GM23338 (cell line): ENCODE results near the gene REXO5. TPM values are rescaled to one million over a fixed set of nuclear protein-coding genes. Genes with fewer than 3 reads are reported as not detected.

ENCODE experiments used
- ATAC-seq: fragments of 200-7000 bp; cut with Tn5 transposase; 3 replicates; pipeline ENCODE4 v1.9.1; 2020
- DNase-seq: peaks from one replicate; pipeline ENCODE4 v3.0.0-alpha.2; 2015; ENCODE audit warnings: low spot score
- H2AFZ ChIP-seq: fragments of 200-600 bp; sonication (generic); 2 replicates; pipeline ENCODE4 v1.8.0; 2016; ENCODE audit warnings: antibody characterized with exemption, mild to moderate bottlenecking, moderate library complexity
- H3F3A ChIP-seq: fragments of 200-600 bp; sonication (generic); replicated peaks from 2 replicates; pipeline ENCODE4 v1.8.0; 2017; ENCODE audit warnings: antibody characterized with exemption, mixed run types, low read depth
- H3K27ac ChIP-seq: fragments of 200-600 bp; sonication (generic); 2 replicates; pipeline ENCODE4 v1.6.1; 2016; ENCODE audit warnings: low read depth
- H3K27me3 ChIP-seq: fragments of 200-600 bp; sonication (generic); 2 replicates; pipeline ENCODE4 v1.8.0; 2016; ENCODE audit warnings: mild to moderate bottlenecking, mixed run types, moderate library complexity; ENCODE audit not compliant: insufficient read depth
- H3K36me3 ChIP-seq: fragments of 200-600 bp; sonication (generic); 2 replicates; pipeline ENCODE4 v1.8.0; 2016; ENCODE audit warnings: mild to moderate bottlenecking; ENCODE audit not compliant: insufficient read depth
- H3K4me1 ChIP-seq: fragments of 200-600 bp; sonication (generic); 2 replicates; pipeline ENCODE4 v1.8.0; 2016; ENCODE audit warnings: mild to moderate bottlenecking, moderate library complexity; ENCODE audit not compliant: insufficient read depth
- H3K4me2 ChIP-seq: fragments of 200-600 bp; sonication (generic); 2 replicates; pipeline ENCODE4 v1.7.1; 2017; ENCODE audit warnings: mixed run types
- H3K4me3 ChIP-seq: fragments of 200-600 bp; sonication (generic); 2 replicates; pipeline ENCODE4 v1.6.1; 2016; ENCODE audit warnings: mixed run types
- H3K79me2 ChIP-seq: fragments of 200-600 bp; sonication (generic); replicated peaks from 2 replicates; pipeline ENCODE4 v1.8.0; 2017; ENCODE audit warnings: mild to moderate bottlenecking; ENCODE audit not compliant: insufficient read depth
- H3K9me2 ChIP-seq: fragments of 200-600 bp; sonication (generic); 2 replicates; pipeline ENCODE4 v1.8.0; 2017; ENCODE audit not compliant: insufficient read depth
- H4K20me1 ChIP-seq: fragments of 200-600 bp; sonication (generic); replicated peaks from 2 replicates; pipeline ENCODE4 v1.8.0; 2017; ENCODE audit warnings: mild to moderate bottlenecking; ENCODE audit not compliant: insufficient read depth
- H3K27ac Mint-ChIP-seq: 2 replicates; pipeline ENCODE4 v1.8.0; 2020; ENCODE audit warnings: inconsistent platforms, mild to moderate bottlenecking, moderate library complexity, mixed read lengths
- H3K27me3 Mint-ChIP-seq: 3 replicates; pipeline ENCODE4 v1.8.0; 2022; ENCODE audit warnings: low read depth, mild to moderate bottlenecking, moderate library complexity, mixed read lengths, inconsistent platforms; ENCODE audit not compliant: insufficient read depth, poor library complexity
- H3K36me3 Mint-ChIP-seq: 3 replicates; pipeline ENCODE4 v1.8.0; 2021; ENCODE audit warnings: low read depth, mild to moderate bottlenecking, inconsistent platforms, moderate library complexity, mixed read lengths
- H3K4me1 Mint-ChIP-seq: 3 replicates; pipeline ENCODE4 v1.8.0; 2020; ENCODE audit warnings: mild to moderate bottlenecking, inconsistent platforms, mixed read lengths
- H3K4me3 Mint-ChIP-seq: 3 replicates; pipeline ENCODE4 v1.8.0; 2021; ENCODE audit warnings: moderate library complexity, mild to moderate bottlenecking, inconsistent platforms, mixed read lengths
- H3K9me3 Mint-ChIP-seq: 3 replicates; pipeline ENCODE4 v1.8.0; 2020; ENCODE audit warnings: moderate library complexity, mild to moderate bottlenecking, inconsistent platforms, mixed read lengths
- CREB1 ChIP-seq: fragments of 250-450 bp; sonication (Bioruptor Pico); IDR thresholded peaks from 2 replicates; pipeline ENCODE4 v1.5.0; 2020; ENCODE audit warnings: low read depth, mild to moderate bottlenecking, moderate library complexity
- ETS1 ChIP-seq: IDR thresholded peaks from 2 replicates; pipeline ENCODE4 v1.6.1; 2016; ENCODE audit warnings: antibody characterized with exemption
- EZH2 ChIP-seq: fragments of 200-600 bp; sonication (generic); IDR thresholded peaks from one replicate; pipeline ENCODE4 v1.8.0; 2017; ENCODE audit warnings: antibody characterized with exemption, mild to moderate bottlenecking, low read depth; ENCODE audit not compliant: unreplicated experiment
- EZH2phosphoT487 ChIP-seq: fragments of 200-600 bp; sonication (generic); IDR thresholded peaks from one replicate; pipeline ENCODE4 v1.8.1; 2018; ENCODE audit warnings: antibody characterized with exemption; ENCODE audit not compliant: unreplicated experiment
- NANOG ChIP-seq: IDR thresholded peaks from 2 replicates; pipeline ENCODE4 v1.6.1; 2016; ENCODE audit warnings: antibody characterized with exemption, borderline replicate concordance
- POLR2AphosphoS5 ChIP-seq: IDR thresholded peaks from 2 replicates; pipeline ENCODE4 v1.6.1; 2016; ENCODE audit warnings: antibody characterized with exemption, low read depth
- STAT1 ChIP-seq: IDR thresholded peaks from one replicate; pipeline ENCODE4 v1.6.1; 2016; ENCODE audit warnings: antibody characterized with exemption; ENCODE audit not compliant: unreplicated experiment
- ZNF114 ChIP-seq: fragments of 250-450 bp; sonication (Bioruptor Pico); IDR thresholded peaks from 2 replicates; pipeline ENCODE4 v1.5.0; 2020; ENCODE audit warnings: mild to moderate bottlenecking, moderate library complexity
- polyA plus RNA-seq: library from polyadenylated mRNA; unstranded; fragments of >200 nt; fragmentation: Nextera tagmentation; extraction: Ambion mirVana; gene quantifications from 2 replicates; pipeline ENCODE4 v1.2.1, GENCODE V29; 2016
- total RNA-seq: library from RNA; depleted of rRNA; stranded (reverse); fragments of >200 nt; shearing (Covaris generic); gene quantifications from 2 replicates; pipeline ENCODE4 v1.2.3, GENCODE V29; 2014
- TF ChIP-seq, protein P1 (sequence below): fragments of 250-450 bp; sonication (Bioruptor Pico); IDR thresholded peaks from 2 replicates; pipeline ENCODE4 v1.5.0; 2020; ENCODE audit warnings: mild to moderate bottlenecking, moderate library complexity

Gene REXO5
- total and polyA plus RNA-seq, 2 experiments from 2014 or later: 6.5 to 6.9 TPM

- TF ChIP-seq, protein P1, sequence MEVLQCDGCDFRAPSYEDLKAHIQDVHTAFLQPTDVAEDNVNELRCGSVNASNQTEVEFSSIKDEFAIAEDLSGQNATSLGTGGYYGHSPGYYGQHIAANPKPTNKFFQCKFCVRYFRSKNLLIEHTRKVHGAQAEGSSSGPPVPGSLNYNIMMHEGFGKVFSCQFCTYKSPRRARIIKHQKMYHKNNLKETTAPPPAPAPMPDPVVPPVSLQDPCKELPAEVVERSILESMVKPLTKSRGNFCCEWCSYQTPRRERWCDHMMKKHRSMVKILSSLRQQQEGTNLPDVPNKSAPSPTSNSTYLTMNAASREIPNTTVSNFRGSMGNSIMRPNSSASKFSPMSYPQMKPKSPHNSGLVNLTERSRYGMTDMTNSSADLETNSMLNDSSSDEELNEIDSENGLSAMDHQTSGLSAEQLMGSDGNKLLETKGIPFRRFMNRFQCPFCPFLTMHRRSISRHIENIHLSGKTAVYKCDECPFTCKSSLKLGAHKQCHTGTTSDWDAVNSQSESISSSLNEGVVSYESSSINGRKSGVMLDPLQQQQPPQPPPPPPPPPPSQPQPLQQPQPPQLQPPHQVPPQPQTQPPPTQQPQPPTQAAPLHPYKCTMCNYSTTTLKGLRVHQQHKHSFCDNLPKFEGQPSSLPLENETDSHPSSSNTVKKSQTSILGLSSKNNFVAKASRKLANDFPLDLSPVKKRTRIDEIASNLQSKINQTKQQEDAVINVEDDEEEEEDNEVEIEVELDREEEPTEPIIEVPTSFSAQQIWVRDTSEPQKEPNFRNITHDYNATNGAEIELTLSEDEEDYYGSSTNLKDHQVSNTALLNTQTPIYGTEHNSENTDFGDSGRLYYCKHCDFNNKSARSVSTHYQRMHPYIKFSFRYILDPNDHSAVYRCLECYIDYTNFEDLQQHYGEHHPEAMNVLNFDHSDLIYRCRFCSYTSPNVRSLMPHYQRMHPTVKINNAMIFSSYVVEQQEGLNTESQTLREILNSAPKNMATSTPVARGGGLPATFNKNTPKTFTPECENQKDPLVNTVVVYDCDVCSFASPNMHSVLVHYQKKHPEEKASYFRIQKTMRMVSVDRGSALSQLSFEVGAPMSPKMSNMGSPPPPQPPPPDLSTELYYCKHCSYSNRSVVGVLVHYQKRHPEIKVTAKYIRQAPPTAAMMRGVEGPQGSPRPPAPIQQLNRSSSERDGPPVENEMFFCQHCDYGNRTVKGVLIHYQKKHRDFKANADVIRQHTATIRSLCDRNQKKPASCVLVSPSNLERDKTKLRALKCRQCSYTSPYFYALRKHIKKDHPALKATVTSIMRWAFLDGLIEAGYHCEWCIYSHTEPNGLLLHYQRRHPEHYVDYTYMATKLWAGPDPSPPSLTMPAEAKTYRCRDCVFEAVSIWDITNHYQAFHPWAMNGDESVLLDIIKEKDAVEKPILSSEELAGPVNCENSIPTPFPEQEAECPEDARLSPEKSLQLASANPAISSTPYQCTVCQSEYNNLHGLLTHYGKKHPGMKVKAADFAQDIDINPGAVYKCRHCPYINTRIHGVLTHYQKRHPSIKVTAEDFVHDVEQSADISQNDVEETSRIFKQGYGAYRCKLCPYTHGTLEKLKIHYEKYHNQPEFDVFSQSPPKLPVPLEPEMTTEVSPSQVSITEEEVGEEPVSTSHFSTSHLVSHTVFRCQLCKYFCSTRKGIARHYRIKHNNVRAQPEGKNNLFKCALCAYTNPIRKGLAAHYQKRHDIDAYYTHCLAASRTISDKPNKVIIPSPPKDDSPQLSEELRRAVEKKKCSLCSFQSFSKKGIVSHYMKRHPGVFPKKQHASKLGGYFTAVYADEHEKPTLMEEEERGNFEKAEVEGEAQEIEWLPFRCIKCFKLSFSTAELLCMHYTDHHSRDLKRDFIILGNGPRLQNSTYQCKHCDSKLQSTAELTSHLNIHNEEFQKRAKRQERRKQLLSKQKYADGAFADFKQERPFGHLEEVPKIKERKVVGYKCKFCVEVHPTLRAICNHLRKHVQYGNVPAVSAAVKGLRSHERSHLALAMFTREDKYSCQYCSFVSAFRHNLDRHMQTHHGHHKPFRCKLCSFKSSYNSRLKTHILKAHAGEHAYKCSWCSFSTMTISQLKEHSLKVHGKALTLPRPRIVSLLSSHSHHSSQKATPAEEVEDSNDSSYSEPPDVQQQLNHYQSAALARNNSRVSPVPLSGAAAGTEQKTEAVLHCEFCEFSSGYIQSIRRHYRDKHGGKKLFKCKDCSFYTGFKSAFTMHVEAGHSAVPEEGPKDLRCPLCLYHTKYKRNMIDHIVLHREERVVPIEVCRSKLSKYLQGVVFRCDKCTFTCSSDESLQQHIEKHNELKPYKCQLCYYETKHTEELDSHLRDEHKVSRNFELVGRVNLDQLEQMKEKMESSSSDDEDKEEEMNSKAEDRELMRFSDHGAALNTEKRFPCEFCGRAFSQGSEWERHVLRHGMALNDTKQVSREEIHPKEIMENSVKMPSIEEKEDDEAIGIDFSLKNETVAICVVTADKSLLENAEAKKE: no peak
- TF ChIP-seq ZNF114 (CRISPR knock-in tag) (no peak), POLR2AphosphoS5 (no peak)
These were observed 91.6 kb downstream of the REXO5 start (continued) for GRCh38 chr16:20897922-20898321.

- no peak for DNase-seq
- H3K9me3 Mint-ChIP-seq: peaks cover 2% of the 10 kb centered on the region; the same call in 1 of the 3 replicates
- peaks cover 44% of the 10 kb centered on the region for H3K4me1 Mint-ChIP-seq
- H3K27me3 Mint-ChIP-seq: peaks cover 7% of the 10 kb centered on the region
- no peaks in the 10 kb centered on the region for H3K9me2 ChIP-seq
- H3K4me3 Mint-ChIP-seq: peak overlapping the region; percentile 89
- H3K36me3 ChIP-seq: peaks cover 5% of the 10 kb centered on the region
- H3K4me3 ChIP-seq: peak overlapping the region; percentile 88
- peaks cover 84% of the 10 kb centered on the region for H3K79me2 ChIP-seq
- H3F3A ChIP-seq: no peaks in the 10 kb centered on the region
- peak overlapping the region; percentile 96 for H3K4me2 ChIP-seq
- no peaks in the 10 kb centered on the region for H3K27me3 ChIP-seq
- ATAC-seq: no peak
- no peak overlapping the region for H2AFZ ChIP-seq
- peak overlapping the region; percentile 34 for H3K27ac Mint-ChIP-seq
- peaks cover 17% of the 10 kb centered on the region for H4K20me1 ChIP-seq
- H3K36me3 Mint-ChIP-seq: peaks cover 25% of the 10 kb centered on the region
- H3K27ac ChIP-seq: 0 out of 2 replicates have a peak overlapping the region, but pooled peaks have one; percentile 69
- peaks cover 37% of the 10 kb centered on the region for H3K4me1 ChIP-seq
- TF ChIP-seq NANOG: no peak
- TF ChIP-seq CREB1 (CRISPR knock-in tag): no peak
- TF ChIP-seq, protein P1: no peak
- no peak for TF ChIP-seq ETS1
- TF ChIP-seq EZH2: no peak
- no peak for TF ChIP-seq EZH2phosphoT487
- TF ChIP-seq STAT1: no peak
These were observed 92.7 kb downstream of the REXO5 start for GRCh38 chr16:20899071-20899470.
